BE2C (cell line): ENCODE data around the gene TBC1D5.

Experiments used
- DNase-seq: peaks from one replicate; pipeline ENCODE4 v3.0.0-alpha.2; 2020
- H3K27me3 ChIP-seq: fragments of 250-450 bp; sonication (Bioruptor Pico); 2 replicates; pipeline ENCODE4 v1.5.1; 2020; ENCODE audit warnings: mild to moderate bottlenecking
- H3K36me3 ChIP-seq: fragments of 250-450 bp; sonication (Bioruptor Pico); 2 replicates; pipeline ENCODE4 v1.5.1; 2020; ENCODE audit warnings: mild to moderate bottlenecking
- H3K4me1 ChIP-seq: fragments of 250-450 bp; sonication (Bioruptor Pico); 2 replicates; pipeline ENCODE4 v1.5.1; 2020
- H3K4me3 ChIP-seq: 2 replicates; pipeline ENCODE4 v1.5.1; 2011; ENCODE audit warnings: low read depth, low read length
- H3K9me3 ChIP-seq: fragments of 250-450 bp; sonication (Bioruptor Pico); 2 replicates; pipeline ENCODE4 v1.5.1; 2020
- TF ChIP-seq, protein P1 (sequence below): IDR thresholded peaks from 2 replicates; pipeline ENCODE4 v1.5.1; 2012; ENCODE audit warnings: mild to moderate bottlenecking, low read depth, low read length

The TBC1D5 gene

DNA sequence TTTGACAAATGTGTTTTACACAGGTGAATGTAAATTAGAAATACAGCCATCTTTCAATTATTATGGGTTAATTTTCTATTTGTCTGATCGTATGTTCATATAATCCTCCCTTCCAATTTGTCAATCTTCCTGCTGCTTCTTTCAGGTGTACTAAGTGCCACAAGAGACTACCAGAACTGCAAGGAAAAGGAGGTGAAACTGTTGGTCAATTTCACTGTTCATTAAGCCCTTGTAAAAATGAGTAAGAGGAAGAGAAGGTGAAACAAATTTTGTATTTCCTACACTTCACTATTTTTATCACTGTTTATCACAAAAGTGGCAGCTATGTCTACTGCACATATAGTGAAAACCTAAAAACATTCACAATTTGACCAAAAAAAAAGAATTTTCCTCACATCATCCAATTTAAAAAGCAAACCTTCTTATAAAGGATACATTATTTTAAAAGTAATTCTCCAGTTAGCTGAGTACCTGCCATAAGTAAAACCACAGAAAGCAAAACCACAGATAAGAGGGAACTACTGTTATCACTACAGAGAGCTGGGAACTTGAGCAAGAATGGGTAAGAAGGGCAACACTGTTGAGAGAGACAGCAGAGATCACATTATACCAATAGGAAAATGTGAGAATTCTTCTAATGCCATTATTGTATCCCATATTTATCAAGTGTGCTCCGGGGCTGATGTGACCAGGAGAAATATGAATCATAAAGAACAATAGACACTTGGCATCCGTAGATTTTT is 163.0 kb downstream of the TBC1D5 start:
- Histone ChIP-seq H3K27me3 (no peaks in the 10 kb centered on the region), H3K9me3 (no peaks in the 10 kb centered on the region), H3K4me1 (peaks cover 3% of the 10 kb centered on the region; the same call in 1 of the 2 replicates), H3K4me3 (no peak overlapping the region), H3K36me3 (no peaks in the 10 kb centered on the region)
- no peak for DNase-seq
- TF ChIP-seq, protein P1, sequence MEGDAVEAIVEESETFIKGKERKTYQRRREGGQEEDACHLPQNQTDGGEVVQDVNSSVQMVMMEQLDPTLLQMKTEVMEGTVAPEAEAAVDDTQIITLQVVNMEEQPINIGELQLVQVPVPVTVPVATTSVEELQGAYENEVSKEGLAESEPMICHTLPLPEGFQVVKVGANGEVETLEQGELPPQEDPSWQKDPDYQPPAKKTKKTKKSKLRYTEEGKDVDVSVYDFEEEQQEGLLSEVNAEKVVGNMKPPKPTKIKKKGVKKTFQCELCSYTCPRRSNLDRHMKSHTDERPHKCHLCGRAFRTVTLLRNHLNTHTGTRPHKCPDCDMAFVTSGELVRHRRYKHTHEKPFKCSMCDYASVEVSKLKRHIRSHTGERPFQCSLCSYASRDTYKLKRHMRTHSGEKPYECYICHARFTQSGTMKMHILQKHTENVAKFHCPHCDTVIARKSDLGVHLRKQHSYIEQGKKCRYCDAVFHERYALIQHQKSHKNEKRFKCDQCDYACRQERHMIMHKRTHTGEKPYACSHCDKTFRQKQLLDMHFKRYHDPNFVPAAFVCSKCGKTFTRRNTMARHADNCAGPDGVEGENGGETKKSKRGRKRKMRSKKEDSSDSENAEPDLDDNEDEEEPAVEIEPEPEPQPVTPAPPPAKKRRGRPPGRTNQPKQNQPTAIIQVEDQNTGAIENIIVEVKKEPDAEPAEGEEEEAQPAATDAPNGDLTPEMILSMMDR = no peak

DNA sequence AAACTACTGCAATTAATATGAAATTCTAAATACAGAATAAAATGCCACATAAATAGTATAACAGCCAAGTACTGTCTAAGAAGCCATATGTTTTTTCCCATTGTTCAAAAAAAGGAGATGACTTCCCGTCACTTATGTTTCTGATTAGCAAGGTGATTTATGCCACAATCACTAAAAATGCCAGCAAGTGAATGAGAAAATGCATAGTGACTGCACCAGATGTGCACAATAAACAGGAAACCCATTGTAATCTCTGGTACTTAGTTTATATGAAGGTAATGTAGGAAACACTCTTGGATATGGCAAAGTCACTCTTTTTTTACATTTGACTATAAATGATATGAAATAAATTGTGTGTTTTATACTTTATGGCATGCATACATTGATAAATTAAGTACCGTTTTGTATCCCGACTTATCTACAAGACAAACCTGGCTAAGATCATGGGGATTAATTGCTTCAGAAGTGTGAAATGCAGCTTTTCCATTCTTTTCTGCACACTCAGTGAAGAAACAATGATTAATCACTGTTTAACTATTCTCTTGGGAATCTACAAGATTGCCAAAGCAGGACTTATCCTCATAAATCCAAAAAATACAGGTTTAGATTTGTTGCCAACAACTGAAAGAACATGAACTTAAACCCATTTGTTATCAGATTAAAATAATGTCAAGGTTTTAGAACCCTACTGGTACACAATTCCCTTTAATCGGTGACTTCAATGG is 164.5 kb downstream of the TBC1D5 start:
- Histone ChIP-seq H3K4me1 (peaks cover 3% of the 10 kb centered on the region; the same call in 1 of the 2 replicates), H3K9me3 (no peaks in the 10 kb centered on the region)
- DNase-seq = no peak

DNA sequence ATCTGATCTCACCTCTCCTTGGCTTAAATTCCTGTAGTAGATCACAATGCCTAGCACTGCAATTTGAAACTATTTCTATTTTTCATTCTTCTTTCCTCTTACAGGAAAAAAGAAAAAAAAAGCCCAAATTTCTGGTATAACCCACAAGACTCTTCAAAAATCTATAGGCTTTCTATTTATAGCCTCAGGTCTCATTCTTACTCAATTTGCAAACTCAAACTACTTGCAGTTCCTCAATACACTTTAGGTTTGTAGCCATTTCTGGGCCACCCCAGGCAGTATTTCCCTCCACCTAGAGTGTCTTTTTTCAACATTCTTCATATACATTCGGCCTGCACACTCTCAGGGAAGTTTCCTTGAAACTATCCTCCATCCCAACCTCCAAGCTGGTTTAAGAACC is 169.0 kb downstream of the TBC1D5 start:
- Histone ChIP-seq H3K36me3 (no peaks in the 10 kb centered on the region), H3K9me3 (no peaks in the 10 kb centered on the region), H3K4me3 (no peak overlapping the region), H3K4me1 (peaks cover 3% of the 10 kb centered on the region; the same call in 1 of the 2 replicates), H3K27me3 (no peaks in the 10 kb centered on the region)
- TF ChIP-seq, protein P1 = no peak
- no peak for DNase-seq

More for the DNA sequence above, 164.5 kb downstream of the TBC1D5 start:
- TF ChIP-seq, protein P1 = no peak
- H3K4me3 ChIP-seq = no peak overlapping the region
- H3K27me3 ChIP-seq = no peaks in the 10 kb centered on the region
- H3K36me3 ChIP-seq = no peaks in the 10 kb centered on the region

DNA sequence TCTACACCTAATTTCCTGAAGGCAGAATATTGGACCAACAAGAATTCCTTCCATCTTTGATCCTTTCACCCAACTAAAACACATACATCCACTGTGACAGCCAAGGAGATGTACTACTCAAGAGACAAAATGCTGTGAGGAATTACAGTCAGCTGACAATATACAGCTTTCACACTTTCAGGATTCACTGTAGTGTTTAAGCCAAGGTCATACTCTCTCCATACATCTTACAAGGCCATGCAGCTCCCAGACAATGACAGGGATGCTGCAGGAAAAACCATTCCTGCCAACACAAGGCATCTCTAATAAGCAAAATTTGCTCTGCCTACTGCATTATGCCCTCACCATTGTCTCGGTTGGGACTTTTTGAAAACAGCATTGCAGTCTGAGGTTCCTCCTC is 170.7 kb downstream of the TBC1D5 start:
- H3K4me1 ChIP-seq = no peaks in the 10 kb centered on the region
- no peaks in the 10 kb centered on the region for H3K9me3 ChIP-seq
- H3K27me3 ChIP-seq = no peaks in the 10 kb centered on the region
- TF ChIP-seq, protein P1 = no peak
- no peak overlapping the region for H3K4me3 ChIP-seq
- DNase-seq = no peak
- no peaks in the 10 kb centered on the region for H3K36me3 ChIP-seq

DNA sequence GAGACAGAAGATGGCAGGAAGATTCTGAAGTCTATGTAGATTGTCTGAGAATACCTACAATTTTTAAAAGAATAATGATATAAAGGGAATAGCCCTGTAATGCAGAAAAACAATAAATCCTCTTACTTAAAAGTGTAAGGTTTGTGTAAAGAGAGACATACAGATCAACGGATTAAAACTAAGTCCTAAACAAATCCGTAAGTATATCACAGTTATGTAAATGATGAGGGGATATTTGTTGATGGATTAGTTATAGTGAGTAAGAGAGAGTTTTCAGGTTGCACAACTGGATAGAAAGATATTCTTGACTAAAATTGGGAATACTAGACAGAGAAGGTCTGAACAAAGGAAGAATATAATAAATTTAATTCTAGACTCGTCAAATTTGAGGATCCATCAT is 179.6 kb downstream of the TBC1D5 start:
- H3K36me3 ChIP-seq = no peaks in the 10 kb centered on the region
- no peak overlapping the region for H3K4me3 ChIP-seq
- no peaks in the 10 kb centered on the region for H3K9me3 ChIP-seq
- TF ChIP-seq, protein P1 = no peak
- no peak for DNase-seq
- H3K27me3 ChIP-seq = no peaks in the 10 kb centered on the region
- H3K4me1 ChIP-seq = no peaks in the 10 kb centered on the region

DNA sequence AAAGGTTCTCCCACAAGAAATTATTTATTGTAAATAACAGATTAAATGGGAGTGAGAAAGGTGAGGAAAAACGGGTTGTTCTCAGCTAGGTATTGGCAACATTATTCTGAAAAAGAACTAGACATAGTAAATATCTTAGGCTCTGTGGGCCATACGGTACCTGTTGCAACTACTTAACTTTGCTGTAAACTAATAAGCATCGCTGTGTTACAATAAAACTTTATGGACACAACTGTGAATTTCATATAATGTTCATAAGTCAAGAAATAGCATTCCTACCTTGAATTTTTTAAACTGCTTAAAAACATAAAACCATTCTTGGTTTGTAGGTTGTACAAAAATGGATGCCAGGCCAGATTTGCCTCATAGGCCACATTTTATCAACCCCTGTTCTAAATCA is 183.9 kb downstream of the TBC1D5 start:
- no peak overlapping the region for H3K4me3 ChIP-seq
- no peaks in the 10 kb centered on the region for H3K36me3 ChIP-seq
- TF ChIP-seq, protein P1 = no peak
- DNase-seq = no peak
- H3K27me3 ChIP-seq = no peaks in the 10 kb centered on the region
- no peaks in the 10 kb centered on the region for H3K9me3 ChIP-seq
- no peaks in the 10 kb centered on the region; the same call in 1 of the 2 replicates for H3K4me1 ChIP-seq
